ENCODE measurements around the gene ANKS1A. TPM values are rescaled to one million over a fixed set of nuclear protein-coding genes. Genes with fewer than 3 reads are reported as not detected.

Gene ANKS1A
- total RNA-seq, 1 donor from 2014 or later, result 17.2 TPM

DNA sequence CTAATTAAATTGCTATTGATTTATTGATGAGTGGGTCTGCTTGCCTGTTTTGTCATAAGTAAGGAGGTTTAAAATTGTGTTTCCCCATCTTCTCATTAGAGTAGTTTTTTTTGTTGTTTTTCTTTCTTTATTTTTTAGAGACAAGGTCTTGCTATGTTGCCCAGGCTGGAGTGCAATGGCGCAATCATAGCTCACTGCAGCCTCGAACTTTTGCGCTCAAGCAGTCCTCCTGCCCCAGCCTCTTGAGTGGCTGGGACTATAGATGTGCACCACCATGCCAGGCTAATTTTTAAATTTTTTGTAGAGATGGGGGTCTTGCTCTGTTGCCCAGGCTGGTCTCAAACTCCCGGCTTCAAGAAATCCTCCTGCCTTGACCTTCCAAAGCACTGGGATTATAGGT is 31.0 kb downstream of the ANKS1A start:
- Mint-ChIP-seq H3K27me3 (ENCODE audit: low read depth) (no peaks in the 10 kb centered on the region), H3K36me3 (ENCODE audit: low read depth) (no peaks in the 10 kb centered on the region), H3K27ac (ENCODE audit: unreplicated experiment) (no peak overlapping the region), H3K4me1 (ENCODE audit: low read depth) (peaks cover 18% of the 10 kb centered on the region), H3K4me3 (ENCODE audit: unreplicated experiment) (no peak overlapping the region), H3K9me3 (ENCODE audit: low read depth) (no peaks in the 10 kb centered on the region)
- TF ChIP-seq, protein P1, sequence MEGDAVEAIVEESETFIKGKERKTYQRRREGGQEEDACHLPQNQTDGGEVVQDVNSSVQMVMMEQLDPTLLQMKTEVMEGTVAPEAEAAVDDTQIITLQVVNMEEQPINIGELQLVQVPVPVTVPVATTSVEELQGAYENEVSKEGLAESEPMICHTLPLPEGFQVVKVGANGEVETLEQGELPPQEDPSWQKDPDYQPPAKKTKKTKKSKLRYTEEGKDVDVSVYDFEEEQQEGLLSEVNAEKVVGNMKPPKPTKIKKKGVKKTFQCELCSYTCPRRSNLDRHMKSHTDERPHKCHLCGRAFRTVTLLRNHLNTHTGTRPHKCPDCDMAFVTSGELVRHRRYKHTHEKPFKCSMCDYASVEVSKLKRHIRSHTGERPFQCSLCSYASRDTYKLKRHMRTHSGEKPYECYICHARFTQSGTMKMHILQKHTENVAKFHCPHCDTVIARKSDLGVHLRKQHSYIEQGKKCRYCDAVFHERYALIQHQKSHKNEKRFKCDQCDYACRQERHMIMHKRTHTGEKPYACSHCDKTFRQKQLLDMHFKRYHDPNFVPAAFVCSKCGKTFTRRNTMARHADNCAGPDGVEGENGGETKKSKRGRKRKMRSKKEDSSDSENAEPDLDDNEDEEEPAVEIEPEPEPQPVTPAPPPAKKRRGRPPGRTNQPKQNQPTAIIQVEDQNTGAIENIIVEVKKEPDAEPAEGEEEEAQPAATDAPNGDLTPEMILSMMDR (IDR thresholded peaks at IDR 0.05), result no peak
- no peak for DNase-seq (ENCODE audit: low spot score)

DNA sequence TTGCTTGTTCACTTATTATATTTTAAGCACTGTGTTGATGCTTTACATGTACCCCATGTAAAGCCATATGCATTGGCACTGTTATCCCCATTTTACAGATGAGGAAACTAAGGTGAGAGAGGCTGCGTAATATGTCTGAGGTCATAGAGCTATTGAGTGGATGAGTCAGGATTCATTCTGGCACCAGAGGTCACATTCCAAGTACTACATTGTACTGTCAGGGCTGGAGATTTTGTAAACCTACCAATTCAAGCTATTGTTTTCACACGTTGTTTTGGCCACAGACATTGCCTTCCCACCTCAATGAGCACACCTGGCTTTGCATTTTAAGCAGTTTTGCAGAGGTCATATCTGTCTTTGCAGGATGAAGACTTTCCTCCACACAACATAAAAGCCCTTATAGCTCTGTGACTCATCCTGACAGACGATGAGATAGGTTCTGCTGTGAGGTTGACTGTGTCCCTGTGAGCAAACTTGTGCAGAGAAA is 33.2 kb downstream of the ANKS1A start:
- Mint-ChIP-seq H3K4me1 (ENCODE audit: low read depth) (peaks cover 12% of the 10 kb centered on the region), H3K27me3 (ENCODE audit: low read depth) (no peaks in the 10 kb centered on the region), H3K4me3 (ENCODE audit: unreplicated experiment) (no peak overlapping the region), H3K9me3 (ENCODE audit: low read depth) (no peaks in the 10 kb centered on the region), H3K36me3 (ENCODE audit: low read depth) (no peaks in the 10 kb centered on the region), H3K27ac (ENCODE audit: unreplicated experiment) (no peak overlapping the region)
- DNase-seq (ENCODE audit: low spot score), result no peak
- TF ChIP-seq, protein P1 (IDR thresholded peaks at IDR 0.05), result no peak

DNA sequence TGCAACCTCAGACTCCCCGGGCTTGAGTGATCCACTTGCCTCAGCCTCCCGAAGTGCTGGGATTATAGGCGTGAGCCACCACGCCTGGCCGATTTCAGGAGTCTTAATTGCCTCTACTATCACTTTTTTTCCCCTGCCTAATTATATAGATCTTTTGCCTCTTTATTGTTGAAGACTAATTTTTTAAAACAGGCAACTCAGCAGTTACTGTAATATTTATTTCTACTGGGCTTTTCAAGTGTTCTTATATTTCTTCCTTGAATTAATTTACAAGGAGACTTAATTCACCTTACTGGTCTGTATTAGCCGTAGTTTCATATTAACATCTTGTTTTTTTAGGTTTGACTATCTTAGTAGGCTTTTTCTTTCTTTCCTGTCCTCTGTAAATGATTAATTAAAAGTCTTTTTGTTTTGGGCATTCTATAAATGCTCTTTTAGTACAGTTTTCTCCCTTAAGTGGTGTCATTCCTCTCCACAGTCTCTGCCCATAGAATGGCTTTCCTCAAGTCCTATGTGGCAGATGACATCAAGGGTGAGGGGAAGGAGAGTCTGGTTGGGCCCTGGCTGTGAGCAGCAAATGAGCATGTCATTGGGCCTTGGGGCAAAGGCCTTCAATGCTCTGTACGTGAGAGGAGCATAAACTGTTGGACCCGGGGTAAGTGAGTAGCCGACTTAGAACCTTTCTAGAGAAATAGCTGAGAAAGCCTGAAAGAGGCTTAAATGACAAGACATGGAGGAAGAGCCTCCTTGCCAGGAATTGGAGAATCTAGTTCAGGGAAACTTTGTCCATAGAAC is 36.0 kb downstream of the ANKS1A start:
- H3K4me1 Mint-ChIP-seq (ENCODE audit: low read depth), result peaks cover 8% of the 10 kb centered on the region

DNA sequence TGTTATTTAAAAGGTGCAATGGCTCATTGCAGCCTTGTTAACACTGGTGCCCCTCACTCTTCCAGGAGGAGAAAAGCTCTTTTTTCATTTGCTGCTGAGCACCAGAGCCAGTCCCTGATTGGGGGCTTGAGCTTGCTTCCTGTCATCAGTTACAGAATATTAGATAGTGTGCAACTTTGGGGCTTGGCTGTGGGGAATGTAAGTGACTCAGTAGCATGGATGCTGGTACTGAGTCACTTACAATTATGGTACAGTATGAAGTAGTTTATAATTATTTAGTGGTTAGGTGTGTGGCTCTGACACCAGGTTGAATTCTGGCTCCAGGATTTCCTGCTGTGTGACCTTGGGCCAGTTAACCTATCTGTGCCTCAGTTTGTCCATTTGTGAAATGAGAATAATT is 37.6 kb downstream of the ANKS1A start:
- H3K27ac Mint-ChIP-seq (ENCODE audit: unreplicated experiment), result no peak overlapping the region
- TF ChIP-seq, protein P1 (IDR thresholded peaks at IDR 0.05), result no peak
- no peaks in the 10 kb centered on the region for H3K9me3 Mint-ChIP-seq (ENCODE audit: low read depth)
- no peaks in the 10 kb centered on the region for H3K36me3 Mint-ChIP-seq (ENCODE audit: low read depth)
- no peak overlapping the region for H3K4me3 Mint-ChIP-seq (ENCODE audit: unreplicated experiment)
- H3K27me3 Mint-ChIP-seq (ENCODE audit: low read depth), result no peaks in the 10 kb centered on the region
- peaks cover 8% of the 10 kb centered on the region for H3K4me1 Mint-ChIP-seq (ENCODE audit: low read depth)
- DNase-seq (ENCODE audit: low spot score), result no peak

More for the DNA sequence above, 36.0 kb downstream of the ANKS1A start:
- Mint-ChIP-seq H3K9me3 (ENCODE audit: low read depth) (no peaks in the 10 kb centered on the region), H3K36me3 (ENCODE audit: low read depth) (no peaks in the 10 kb centered on the region), H3K27me3 (ENCODE audit: low read depth) (no peaks in the 10 kb centered on the region), H3K27ac (ENCODE audit: unreplicated experiment) (no peak overlapping the region), H3K4me3 (ENCODE audit: unreplicated experiment) (no peak overlapping the region)
- TF ChIP-seq, protein P1 (IDR thresholded peaks at IDR 0.05), result no peak
- no peak for DNase-seq (ENCODE audit: low spot score)

DNA sequence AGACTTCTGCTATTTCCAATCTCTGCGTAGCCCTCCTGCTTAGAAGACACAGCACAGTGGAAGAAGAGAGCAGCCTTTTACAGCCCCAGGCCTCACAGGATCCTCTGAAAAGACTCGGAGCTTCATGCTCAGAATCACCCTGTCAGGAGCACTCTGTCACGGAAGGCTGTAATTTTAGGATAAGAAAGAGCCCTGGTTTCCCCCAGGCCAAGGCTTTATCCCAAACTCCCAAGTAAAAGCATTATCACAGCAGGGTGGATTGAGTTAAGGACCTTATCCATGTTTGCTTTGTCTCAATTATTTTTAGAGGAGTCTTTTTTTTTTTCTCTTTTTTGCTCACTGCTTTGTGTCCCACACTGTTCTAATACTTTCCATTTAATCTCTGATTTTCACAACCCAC is 39.2 kb downstream of the ANKS1A start:
- H3K27me3 Mint-ChIP-seq (ENCODE audit: low read depth), result no peaks in the 10 kb centered on the region
- TF ChIP-seq, protein P1 (IDR thresholded peaks at IDR 0.05), result no peak
- H3K4me3 Mint-ChIP-seq (ENCODE audit: unreplicated experiment), result no peak overlapping the region
- H3K27ac Mint-ChIP-seq (ENCODE audit: unreplicated experiment), result no peak overlapping the region
- H3K36me3 Mint-ChIP-seq (ENCODE audit: low read depth), result no peaks in the 10 kb centered on the region
- H3K9me3 Mint-ChIP-seq (ENCODE audit: low read depth), result no peaks in the 10 kb centered on the region
- no peak for DNase-seq (ENCODE audit: low spot score)
- peaks cover 8% of the 10 kb centered on the region for H3K4me1 Mint-ChIP-seq (ENCODE audit: low read depth)

Measured in chondrocyte (in vitro differentiated cells).